Ovary (tissue), 3 donors: ENCODE data around the gene RPS27.

ENCODE experiments used
- CTCF ChIP-seq, 3 donors: fragments of 450-650 bp in 2 of 3; fragments of 200-600 bp in 1 of 3; IDR thresholded peaks; one replicate each; pipeline versions ENCODE4 v1.5.1 to v1.8.0; 2016 to 2022; ENCODE audit warnings: antibody characterized with exemption in 3 of 3, mild to moderate bottlenecking in 1 of 3
- EP300 ChIP-seq: sonication (generic); formaldehyde crosslinking; IDR thresholded peaks from one replicate; pipeline ENCODE4 v1.6.1; 2017; ENCODE audit warnings: antibody characterized with exemption
- POLR2A ChIP-seq: fragments of 450-650 bp; IDR thresholded peaks from one replicate; pipeline ENCODE4 v1.6.1; 2017; ENCODE audit warnings: antibody characterized with exemption, mild to moderate bottlenecking, moderate library complexity
- donor health status: DM: no; HTN: no; CAD: no.

- no peak for TF ChIP-seq EP300
- TF ChIP-seq CTCF (IDR thresholded peaks at IDR 0.05), result peak in 1 of 3 donors; percentile 4
- TF ChIP-seq POLR2A, result no peak
Observed at GRCh38 chr1:153991151-153991630, 629 bp downstream of the RPS27 start.
